Prostate gland (tissue), 2 donors: ENCODE measurements around the gene PDE8B. TPM values are rescaled to one million over a fixed set of nuclear protein-coding genes. Genes with fewer than 3 reads are reported as not detected.
"Not testable (repeated sequence)": the region's sequence is repeated elsewhere in the genome, so short reads cannot be mapped to it uniquely, and the experiment has no call there.

Experiments used
- DNase-seq: peaks from one replicate; pipeline ENCODE4 v3.0.0-alpha.2; 2019; ENCODE audit warnings: low spot score
- H3K27ac ChIP-seq, 2 donors: fragments of 200-600 bp; sonication (generic); 2 replicates each; pipeline ENCODE4 v1.5.1; 2017 to 2019
- H3K27me3 ChIP-seq: fragments of 200-600 bp; sonication (generic); replicated peaks from 2 replicates; pipeline ENCODE4 v1.5.1; 2019; ENCODE audit not compliant: insufficient read depth
- H3K36me3 ChIP-seq, 2 donors: fragments of 200-600 bp; sonication (generic); 1 replicate in 1 of 2; 2 replicates in 1 of 2; pipeline versions ENCODE4 v1.5.1 to v1.8.1; 2017 to 2019
- H3K4me1 ChIP-seq: fragments of 200-600 bp; sonication (generic); replicated peaks from 2 replicates; pipeline ENCODE4 v1.5.1; 2019
- H3K4me3 ChIP-seq, 2 donors: fragments of 200-600 bp; sonication (generic); 2 replicates each; pipeline ENCODE4 v1.5.1; 2017 to 2019
- H3K9me3 ChIP-seq: fragments of 200-600 bp; sonication (generic); 2 replicates; pipeline ENCODE4 v1.5.1; 2017
- POLR2A ChIP-seq: fragments of 450-650 bp; IDR thresholded peaks from one replicate; pipeline ENCODE4 v1.6.1; 2016; ENCODE audit warnings: antibody characterized with exemption, mild to moderate bottlenecking
- POLR2AphosphoS5 ChIP-seq: sonication (generic); formaldehyde crosslinking; IDR thresholded peaks from one replicate; pipeline ENCODE4 v1.6.1; 2017; ENCODE audit warnings: antibody characterized with exemption
- WGBS: methylation state at CpG from one replicate; pipeline ENCODE4 v1.1.5; 2018; 5-methylcytosine and 5-hydroxymethylcytosine counted together
- intact Hi-C: fragments of 100-400 bp; cut with DNase I; formaldehyde crosslinking; loops from one replicate; pipeline ENCODE4 v1.14.2; 2022
- total RNA-seq, 2 donors: library from RNA; depleted of rRNA; stranded (reverse); fragments of >200 nt; gene quantifications; one replicate each; pipeline ENCODE4 v1.1.0, GENCODE V29; 2016
- TF ChIP-seq, protein P1 (sequence below), 4 experiments: fragments of 200-600 bp in 2 of 4; fragments of 450-650 bp in 2 of 4; sonication (generic) in 2 of 4; IDR thresholded peaks; 1 replicate in 3 of 4; 2 replicates in 1 of 4; pipeline ENCODE4 v1.5.1; 2016 to 2019; ENCODE audit warnings: antibody characterized with exemption in 4 of 4, mild to moderate bottlenecking in 2 of 4, moderate library complexity in 2 of 4

The PDE8B gene
- total RNA-seq, 2 donors from 2014 or later, result 25.6 to 66.0 TPM

DNA sequence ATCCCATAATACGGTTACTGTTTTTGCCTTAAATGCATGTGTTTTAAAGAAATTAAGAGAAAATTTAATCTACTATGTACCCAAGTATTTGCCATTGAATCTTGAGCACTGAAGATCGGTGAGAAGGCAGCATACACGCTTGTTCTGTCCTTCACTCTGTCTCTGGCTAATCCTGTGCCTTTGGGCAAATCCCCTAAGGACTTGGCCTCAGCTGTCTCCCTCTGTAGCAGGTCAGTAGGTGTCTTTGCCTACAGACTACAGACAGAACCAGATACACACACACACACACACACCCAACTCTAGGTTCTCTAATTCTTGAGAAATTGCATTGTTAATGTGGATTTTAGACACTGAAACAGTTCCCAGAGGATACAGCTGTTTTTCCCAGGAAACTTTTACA lies 164.2 kb downstream of the PDE8B start:
- no peaks in the 10 kb centered on the region for H3K4me1 ChIP-seq
- H3K27me3 ChIP-seq, result no peaks in the 10 kb centered on the region
- WGBS, result 97% methylated on average over 3 of the region's 3 CpGs
- no peak overlapping the region for H3K27ac ChIP-seq
- no peaks in the 10 kb centered on the region for H3K9me3 ChIP-seq
- TF ChIP-seq, protein P1, sequence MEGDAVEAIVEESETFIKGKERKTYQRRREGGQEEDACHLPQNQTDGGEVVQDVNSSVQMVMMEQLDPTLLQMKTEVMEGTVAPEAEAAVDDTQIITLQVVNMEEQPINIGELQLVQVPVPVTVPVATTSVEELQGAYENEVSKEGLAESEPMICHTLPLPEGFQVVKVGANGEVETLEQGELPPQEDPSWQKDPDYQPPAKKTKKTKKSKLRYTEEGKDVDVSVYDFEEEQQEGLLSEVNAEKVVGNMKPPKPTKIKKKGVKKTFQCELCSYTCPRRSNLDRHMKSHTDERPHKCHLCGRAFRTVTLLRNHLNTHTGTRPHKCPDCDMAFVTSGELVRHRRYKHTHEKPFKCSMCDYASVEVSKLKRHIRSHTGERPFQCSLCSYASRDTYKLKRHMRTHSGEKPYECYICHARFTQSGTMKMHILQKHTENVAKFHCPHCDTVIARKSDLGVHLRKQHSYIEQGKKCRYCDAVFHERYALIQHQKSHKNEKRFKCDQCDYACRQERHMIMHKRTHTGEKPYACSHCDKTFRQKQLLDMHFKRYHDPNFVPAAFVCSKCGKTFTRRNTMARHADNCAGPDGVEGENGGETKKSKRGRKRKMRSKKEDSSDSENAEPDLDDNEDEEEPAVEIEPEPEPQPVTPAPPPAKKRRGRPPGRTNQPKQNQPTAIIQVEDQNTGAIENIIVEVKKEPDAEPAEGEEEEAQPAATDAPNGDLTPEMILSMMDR (IDR thresholded peaks at IDR 0.05), result no peak
- TF ChIP-seq POLR2AphosphoS5, result no peak
- no peak for TF ChIP-seq POLR2A
- no peak overlapping the region for H3K4me3 ChIP-seq
- intact Hi-C loops, result no loop called here
- DNase-seq, result no peak
- no peaks in the 10 kb centered on the region for H3K36me3 ChIP-seq

DNA sequence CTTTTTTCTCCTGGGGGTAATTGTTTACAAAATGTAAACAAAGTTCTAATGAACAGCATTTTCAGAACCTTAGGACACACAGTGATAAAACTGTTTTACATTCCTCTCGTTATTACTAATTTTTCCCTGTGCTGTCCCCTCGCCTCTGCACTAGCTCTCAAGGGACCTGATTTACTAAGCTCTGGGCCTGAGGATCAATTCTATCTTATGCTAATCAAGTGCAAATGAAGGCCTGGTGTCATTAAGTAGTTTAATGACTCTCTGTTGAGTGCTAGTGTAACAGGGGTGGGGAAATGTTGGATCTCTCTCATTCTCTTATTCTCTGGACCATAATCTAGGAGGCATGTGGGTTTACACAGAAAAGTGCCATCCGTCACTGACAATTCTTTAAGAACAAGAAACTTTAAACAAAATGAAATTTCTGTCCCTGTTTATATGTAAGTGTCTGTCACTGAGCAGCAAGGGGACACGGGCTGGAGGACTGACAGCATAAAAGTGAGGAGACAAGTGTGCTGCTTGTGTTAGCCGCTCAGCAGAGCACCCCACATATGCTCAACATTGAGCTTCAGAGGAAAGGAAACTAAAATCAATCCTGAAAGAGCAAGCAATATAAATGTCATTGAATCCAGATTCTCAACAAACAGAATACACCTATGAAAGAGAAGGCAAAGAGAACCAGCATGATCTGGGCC lies 166.3 kb downstream of the PDE8B start:
- Histone ChIP-seq H3K4me1 (no peaks in the 10 kb centered on the region), H3K27me3 (no peaks in the 10 kb centered on the region), H3K27ac (no peak overlapping the region), H3K4me3 (no peak overlapping the region), H3K9me3 (no peaks in the 10 kb centered on the region), H3K36me3 (no peaks in the 10 kb centered on the region)
- DNase-seq, result no peak
- intact Hi-C loops, result no loop called here
- TF ChIP-seq POLR2A, result no peak
- no peak for TF ChIP-seq POLR2AphosphoS5
- TF ChIP-seq, protein P1 (IDR thresholded peaks at IDR 0.05), result no peak
- WGBS, result 86% methylated on average over 5 of the region's 5 CpGs

GRCh38 chr5:77379558-77380061 lies 169.1 kb downstream of the PDE8B start:
- Histone ChIP-seq H3K36me3 (no peaks in the 10 kb centered on the region), H3K27ac (no peak overlapping the region), H3K4me3 (no peak overlapping the region), H3K4me1 (no peaks in the 10 kb centered on the region), H3K9me3 (no peaks in the 10 kb centered on the region), H3K27me3 (no peaks in the 10 kb centered on the region)
- no peak for DNase-seq
- TF ChIP-seq POLR2AphosphoS5 (no peak), POLR2A (no peak)
- TF ChIP-seq, protein P1 (IDR thresholded peaks at IDR 0.05), result no peak
- intact Hi-C loops, result no loop called here
- WGBS, result 36% methylated on average over 6 of the region's 6 CpGs

- Histone ChIP-seq H3K4me3 (no peak overlapping the region), H3K9me3 (no peaks in the 10 kb centered on the region), H3K36me3 (no peaks in the 10 kb centered on the region), H3K27me3 (no peaks in the 10 kb centered on the region), H3K4me1 (no peaks in the 10 kb centered on the region), H3K27ac (no peak overlapping the region)
- whole genome bisulfite sequencing, result 72% methylated on average over 4 of the region's 4 CpGs
- no peak for TF ChIP-seq POLR2AphosphoS5
- TF ChIP-seq POLR2A, result no peak
- TF ChIP-seq, protein P1 (IDR thresholded peaks at IDR 0.05), result no peak
- no peak for DNase-seq
- intact Hi-C loops, result no loop called here
Observed at GRCh38 chr5:77380636-77381035, 170.2 kb downstream of the PDE8B start.

DNA sequence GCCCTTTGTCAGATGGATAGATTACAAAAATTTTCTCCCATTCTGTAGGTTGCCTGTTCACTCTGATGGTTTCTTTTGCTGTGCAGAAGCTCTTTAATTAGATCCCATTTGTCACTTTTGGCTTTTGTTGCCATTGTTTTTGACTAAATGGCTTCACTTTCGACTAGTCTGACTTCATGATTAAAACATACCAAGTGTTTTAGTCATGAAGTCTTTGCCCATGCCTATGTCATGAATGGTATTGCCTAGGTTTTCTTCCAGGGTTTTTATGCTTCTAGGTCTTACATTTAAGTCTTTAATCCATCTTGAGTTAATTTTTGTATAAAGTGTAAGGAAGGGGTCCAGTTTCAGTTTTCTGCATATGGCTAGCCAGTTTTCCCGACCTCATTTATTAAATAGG lies 172.9 kb downstream of the PDE8B start:
- H3K9me3 ChIP-seq, H3K4me3 ChIP-seq, H3K27ac ChIP-seq, H3K36me3 ChIP-seq, DNase-seq, H3K27me3 ChIP-seq, H3K4me1 ChIP-seq, intact Hi-C loops: not testable (repeated sequence)
- 95% methylated on average over 2 of the region's 2 CpGs for WGBS

DNA sequence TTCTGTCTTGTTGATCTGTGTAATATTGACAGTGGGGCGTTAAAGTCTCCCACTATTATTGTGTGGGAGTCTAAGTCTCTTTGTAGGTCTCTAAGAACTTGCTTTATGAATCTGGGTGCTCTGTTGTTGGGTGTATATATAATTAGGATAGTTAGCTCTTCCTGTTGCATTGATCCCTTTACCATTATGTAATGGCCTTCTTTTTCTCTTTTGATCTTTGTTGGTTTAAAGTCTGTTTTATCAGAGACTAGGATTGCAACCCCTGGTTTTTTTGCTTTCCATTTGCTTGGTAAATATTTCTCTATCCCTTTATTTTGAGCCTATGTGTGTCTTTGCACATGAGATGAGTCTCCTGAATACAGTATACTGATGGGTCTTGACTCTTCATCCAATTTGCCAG lies 175.9 kb downstream of the PDE8B start:
- H3K36me3 ChIP-seq, H3K9me3 ChIP-seq, H3K27me3 ChIP-seq, DNase-seq, intact Hi-C loops, H3K27ac ChIP-seq, H3K4me3 ChIP-seq, H3K4me1 ChIP-seq: not testable (repeated sequence)
- WGBS, result 100% methylated on average over 1 of the region's 1 CpG
